Activated CD8-positive, alpha-beta memory T cell treated with anti-CD3 and anti-CD28 coated beads for 48 hours (primary cell): ENCODE measurements around the gene FOXC2.

Source experiments
- DNase-seq, 3 experiments: peaks; one replicate each; pipeline ENCODE4 v3.0.0-alpha.2; 2020; ENCODE audit warnings: low read depth in 2 of 3, low spot score in 2 of 3

The FOXC2 gene

DNA sequence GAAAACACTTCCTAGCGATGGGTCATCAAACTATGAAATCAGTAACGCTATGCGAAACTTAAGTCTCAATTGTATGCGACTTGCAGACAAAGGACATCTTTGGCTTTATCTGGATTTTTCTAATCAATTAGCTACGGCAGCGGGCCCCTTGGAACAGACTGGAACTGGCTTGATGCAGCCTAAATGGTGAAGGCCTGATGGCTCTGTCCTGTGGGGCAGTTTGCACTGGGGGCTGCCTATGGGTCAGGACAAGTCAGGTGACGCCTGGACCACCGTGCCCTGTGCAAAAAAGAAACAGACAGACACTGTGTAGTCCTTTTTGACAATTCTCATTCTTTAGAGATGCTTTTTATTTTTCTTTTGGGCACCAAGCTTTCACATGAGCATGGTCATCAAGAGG, 33.6 kb upstream of the FOXC2 start:
- DNase-seq = no peak

DNA sequence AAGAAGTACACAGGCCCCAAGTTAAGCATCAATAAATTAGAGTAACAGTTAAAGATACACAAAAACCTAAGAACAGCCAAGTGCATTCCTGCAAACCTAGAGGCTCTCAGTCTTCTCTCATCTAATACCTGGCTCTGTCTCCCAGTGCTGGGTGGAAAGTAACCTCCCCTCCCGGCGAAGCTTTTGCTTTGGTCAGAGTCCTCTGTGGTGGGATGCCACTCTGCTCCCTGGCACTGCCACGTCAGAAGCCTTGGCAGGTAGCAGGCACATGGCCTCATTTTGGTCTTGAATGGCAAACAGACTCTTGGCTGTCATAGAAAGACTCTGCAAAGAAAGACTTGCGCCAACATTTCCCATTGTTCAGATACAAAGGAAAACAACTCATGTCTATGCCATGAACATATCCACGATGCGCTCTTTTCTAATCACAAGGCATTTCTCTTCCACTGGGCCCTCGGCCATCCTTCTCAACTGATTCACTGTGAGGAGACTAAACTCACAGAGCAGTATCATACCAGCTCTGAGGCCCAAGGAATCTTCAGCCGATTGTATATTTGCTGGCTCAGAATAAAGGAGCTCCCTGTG, 32.8 kb upstream of the FOXC2 start:
- DNase-seq = no peak

DNA sequence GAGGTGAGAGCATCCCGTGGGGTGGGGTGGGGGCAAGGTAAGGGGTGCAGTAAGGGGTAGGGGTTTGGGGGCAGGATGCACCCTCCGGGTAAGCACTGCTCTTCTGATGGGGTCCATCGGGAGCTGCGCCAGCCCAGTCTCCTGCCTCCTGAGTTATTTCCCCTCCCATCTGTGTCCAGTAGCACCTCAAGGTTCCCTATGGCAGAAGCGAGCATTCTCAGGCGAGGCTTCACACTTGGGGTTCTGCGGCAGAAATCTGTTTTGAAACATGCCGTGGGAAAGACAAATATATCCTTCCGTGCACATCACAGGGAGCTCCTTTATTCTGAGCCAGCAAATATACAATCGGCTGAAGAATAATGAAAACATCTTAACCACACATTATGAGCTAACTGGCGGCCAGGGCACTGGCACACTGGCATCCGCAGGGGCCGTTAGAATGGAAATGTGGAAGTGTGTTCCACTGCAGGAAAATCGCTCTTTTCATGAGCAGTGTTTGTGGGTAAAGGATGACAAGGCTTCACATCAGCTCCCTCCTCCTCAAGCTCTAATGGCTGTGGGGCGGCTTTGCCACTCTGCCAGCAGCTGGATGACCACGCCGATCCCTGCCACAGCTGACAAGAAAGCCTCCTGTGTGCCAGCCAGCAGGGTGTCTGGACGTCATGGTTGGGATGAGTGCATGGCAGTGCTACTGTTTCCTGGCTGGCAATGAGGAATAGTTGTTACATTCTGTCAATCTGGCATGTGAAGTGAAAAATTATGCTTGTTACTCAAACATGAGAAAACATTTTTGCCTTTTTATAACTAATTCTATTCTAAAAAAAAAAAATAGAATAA, 31.6 kb upstream of the FOXC2 start:
- DNase-seq = no peak

DNA sequence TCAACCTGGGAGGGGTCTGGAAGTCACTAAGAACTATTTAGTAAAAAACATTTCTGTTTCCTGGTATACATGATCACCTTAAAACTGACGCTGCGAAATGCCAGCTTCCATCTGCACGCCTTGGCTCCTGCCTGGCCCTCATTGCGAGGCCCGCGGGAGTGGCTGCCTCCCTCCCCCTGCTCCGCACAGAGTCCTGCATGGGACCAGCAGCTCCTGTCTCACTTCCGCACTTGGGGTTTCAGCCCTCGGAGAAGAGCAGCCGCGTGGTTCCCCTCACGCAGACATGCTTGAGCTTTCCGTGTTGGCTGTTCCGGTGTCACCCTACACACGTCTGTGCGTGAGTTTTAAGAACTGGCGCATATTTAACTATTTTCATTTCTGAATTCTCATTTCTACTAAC, 30.0 kb upstream of the FOXC2 start:
- DNase-seq = no peak

DNA sequence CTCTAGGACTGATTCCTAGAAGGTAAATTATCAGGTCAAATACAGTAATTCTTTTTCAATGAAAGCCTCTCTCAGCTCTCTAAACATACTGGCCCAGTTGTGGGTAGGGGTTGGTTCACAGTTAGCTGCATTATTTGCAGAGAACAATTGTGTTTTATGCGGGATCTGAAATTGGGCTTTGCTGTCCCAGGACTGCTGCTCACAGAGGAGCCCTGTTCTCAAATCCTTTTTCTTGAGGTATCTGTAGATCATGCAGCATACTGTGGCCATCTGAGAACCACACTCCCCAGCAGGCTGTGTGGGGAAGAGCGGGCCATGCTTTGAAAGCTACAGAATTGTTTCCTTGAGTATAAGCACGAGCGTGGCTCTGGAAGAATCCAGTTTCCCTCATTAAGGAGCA, 29.1 kb upstream of the FOXC2 start:
- no peak for DNase-seq

DNA sequence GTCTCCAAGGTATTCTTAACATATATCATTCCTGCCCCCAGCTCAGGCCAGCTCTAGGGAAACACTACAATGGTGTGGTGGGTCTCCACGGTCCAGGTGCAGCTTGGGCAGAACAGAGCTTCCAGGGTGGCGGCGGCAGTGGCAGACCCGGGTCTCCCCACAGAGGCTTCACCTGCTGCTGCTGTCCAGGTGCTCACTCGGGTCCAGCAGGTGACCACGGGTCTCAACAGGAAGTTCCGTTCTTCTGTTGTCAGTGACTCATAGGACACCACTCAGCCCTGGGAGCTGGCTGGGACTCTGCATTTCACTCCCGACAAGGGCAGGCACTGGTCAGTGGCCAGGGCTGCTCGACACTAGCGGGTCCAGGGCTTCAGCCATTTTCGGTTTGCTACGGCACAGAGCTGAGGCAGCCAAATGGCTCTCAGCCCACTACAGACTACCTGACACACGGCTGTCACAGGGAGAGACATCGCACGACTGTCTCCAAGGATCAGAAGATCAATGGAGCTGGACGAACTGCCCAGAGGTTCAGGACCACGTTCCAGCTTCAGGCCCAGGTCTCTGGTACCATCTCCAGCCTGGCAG, 28.3 kb upstream of the FOXC2 start:
- no peak for DNase-seq

DNA sequence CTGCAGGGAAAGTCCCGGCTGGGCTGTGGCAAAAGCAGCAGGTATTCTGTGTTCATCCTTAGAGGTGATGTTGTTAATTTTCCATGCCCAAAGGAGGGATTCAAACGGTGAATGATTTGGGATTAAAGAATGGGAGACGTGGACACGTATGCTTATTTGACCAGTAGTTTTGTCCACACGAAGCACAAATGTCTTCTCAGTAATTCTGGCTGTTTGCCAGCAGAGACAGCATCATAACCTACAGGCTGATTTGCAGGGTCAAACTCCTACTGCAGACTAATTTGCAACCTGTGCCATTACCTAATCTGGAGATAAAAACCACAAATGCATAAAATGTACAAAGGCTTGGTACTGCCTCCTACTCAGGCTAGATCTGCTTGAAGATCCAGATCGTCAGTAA, 25.7 kb upstream of the FOXC2 start:
- no peak for DNase-seq

DNA sequence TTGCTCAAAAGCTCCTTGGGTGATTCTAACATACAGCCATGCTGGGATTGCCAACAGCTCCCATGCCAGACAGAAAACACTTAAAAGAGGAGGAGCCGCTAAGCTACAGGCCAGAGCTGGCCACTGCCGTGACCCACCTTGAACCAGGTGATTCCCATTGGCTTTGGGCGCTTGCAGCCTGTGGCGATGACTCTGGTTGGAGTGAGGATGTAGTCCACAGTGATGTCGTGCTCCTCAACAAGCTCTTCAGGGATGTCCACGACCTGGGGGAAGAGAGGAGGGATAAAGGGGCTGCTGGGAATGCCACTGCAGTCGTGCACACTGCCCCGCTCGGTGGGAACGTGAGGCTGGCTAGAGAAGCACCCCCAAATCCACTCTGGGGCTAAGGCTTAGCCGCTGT, 25.1 kb upstream of the FOXC2 start:
- DNase-seq = no peak

DNA sequence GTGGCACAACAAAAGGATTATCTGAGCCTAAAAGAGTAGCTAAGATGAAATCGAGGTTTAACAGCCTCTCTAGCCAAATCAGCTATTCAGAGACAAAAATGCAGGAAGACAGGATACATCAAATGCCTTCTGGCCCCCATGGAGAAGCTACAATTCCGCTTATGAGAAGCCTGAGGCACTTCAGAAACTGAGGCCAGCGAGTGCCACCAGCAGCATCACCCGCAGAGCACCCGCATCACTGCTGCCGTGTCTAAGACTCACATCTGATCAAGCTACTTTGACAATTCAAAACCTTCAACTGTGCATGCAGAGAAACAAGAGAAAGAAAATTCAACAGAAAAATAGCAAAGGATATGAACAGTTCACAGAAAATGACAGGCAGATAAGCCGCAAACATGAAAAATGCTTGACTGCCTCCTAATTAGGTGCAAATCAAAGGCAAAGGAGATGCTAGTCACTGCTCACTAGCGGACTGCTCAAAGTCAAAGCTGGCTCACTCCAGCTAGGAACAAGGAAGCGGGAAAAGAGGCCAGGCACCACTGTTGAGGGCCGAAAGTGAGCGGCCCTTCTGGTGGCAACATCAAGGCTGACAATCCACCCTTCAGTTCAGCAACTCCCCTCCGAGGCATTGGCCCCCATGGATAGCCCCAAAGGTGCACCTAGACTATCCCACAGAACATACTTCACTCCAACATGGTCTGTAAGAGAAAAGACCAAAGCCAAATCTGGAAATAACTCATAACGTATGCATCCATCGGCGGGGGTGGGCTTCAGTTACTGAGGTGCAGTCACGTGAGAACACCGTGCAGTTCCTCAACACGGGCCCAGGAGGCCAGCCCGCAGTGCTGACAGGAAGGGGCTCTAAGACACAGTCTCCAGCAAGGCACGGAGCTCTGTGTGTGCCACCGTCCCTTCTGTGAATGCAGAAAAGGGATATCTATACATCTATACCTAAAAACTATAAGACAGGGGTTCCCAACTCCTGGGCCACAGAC, 23.6 kb upstream of the FOXC2 start:
- DNase-seq = no peak

DNA sequence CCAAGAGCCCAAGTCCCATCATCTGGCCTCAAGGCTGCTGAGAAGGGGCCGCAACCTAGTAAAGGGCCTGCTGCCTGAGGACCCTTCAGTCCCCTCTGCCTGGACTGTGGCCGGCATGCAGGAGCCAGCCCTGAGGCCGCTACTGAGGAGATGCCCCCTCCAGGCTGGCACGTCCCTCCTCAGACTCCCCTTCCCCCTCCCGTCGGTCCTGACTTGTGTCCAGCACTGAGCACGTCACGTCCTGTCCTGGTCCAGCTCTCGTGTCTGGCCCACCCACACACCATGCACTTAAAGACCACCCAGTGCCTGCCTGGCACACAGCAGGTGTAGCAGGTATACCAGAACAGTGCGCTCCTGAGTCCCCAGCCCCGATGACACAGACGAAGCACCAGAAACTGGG, 21.1 kb upstream of the FOXC2 start:
- DNase-seq = no peak

DNA sequence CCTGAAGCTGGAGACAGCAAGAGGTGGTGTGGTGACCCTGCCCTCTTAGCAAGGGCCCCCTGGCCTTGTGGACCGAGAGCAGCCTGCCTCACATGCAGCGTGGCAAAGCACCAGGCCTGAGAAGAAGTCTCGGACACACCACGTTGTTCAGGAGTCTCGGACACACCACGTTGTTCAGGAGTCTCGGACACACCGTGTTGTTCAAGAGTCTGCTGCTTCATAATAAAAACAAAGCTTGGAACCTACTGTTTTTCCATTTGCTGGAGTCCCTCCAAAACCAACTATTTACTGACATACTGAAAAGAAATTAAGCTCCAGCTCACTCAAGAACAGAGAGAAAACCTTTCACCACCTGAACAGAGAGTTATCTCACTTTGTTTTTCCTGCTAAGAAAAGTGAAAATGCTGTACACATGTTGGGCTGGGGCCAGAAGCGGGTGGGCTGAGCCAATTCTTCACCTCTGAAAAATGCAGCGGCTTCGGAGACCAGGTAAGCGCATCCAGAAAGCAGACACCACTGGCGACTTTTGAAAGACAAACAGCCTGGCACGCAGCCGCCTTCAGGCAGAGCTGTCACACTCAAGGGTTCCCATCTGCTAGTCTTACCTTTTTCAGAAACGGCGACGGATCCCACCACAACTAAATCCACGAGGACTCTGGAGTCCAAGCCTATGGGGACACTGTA, 20.5 kb upstream of the FOXC2 start:
- DNase-seq = no peak

DNA sequence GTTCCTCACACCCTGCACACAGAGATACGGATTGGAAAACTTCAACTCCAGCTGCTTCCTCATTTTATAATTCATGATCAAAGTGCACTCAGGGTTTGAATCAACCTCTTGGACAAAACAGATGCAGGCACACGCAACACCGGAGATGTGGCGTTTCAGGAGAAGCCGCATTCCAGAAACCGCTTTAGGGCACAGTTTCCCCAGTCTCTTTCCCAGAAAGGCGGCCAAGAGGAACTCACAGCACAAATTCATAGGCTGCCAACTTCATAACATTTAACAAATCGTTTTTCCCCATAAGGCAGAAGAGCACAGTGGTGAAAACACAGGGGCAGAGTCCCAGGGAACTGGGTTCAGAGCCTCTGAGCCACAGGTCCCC, 20.0 kb upstream of the FOXC2 start:
- no peak for DNase-seq

DNA sequence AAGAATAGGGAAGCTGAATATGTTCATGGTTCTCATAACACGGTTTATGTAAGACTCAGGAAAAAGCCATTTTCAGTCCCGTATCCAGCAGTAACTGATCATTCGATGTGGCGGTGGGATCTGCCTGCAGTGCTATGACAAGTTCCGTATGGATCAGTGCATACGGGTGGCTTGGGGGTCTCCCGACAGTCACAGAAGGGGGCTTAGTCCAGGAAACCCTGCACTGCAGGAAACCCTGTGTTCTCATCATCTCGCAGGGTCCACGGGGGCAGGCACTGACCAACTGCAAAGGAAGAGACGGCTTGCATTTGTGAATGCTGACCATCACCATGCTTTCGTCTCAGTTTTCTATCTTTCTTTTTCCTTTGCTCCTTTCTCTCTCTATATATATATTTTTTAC, 19.3 kb upstream of the FOXC2 start:
- no peak for DNase-seq

DNA sequence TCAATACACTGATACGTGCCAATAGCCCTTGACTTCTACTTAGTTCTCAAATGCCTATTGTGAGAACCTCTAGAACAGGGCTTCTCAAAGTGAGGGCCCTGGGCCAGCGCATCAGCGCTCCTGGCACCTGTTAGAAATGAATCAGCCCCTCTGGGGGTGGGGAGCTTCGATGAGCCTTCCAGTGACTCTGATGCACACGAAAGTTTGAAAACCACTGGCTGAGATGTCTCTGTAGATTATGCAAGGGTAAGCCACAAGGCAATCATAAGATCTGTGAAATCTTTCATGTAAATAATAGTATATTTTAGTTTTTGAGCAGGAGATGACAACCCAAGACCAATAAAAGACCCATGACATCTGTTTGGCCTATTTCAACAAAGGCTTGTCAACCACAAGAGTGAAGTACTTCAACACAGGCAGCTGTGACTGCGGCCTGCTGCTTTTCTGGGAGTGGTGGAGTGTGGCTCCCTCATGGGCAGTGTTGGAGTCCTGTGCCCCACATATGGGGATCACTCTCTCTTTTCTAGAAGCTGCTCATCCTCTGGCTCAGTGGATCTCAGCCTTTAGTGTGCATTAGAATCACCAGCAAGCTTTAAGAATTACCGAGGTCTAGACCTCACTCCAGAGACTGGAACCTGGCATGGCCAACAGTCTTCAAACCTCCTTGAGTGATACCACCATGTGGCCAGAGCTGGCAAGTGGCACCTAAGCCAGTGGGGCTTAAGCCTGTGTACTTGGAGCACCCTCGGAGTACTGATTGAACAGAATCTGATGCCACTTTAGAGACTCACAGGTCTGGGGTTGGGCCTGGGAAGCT, 17.3 kb upstream of the FOXC2 start:
- DNase-seq = no peak

DNA sequence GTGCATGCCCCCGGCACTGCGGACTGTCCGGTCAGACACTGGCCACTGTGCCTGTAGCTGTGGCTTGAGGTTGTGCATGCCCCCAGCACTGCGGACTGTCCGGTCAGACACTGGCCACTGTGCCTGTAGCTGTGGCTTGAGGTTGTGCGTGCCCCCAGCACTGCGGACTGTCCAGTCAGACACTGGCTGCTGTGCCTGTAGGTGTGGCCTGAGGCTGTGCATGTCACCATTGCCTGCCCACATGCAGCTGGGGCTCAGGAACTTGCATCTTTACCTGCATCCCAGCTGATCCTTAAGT, 16.8 kb upstream of the FOXC2 start:
- no peak for DNase-seq

DNA sequence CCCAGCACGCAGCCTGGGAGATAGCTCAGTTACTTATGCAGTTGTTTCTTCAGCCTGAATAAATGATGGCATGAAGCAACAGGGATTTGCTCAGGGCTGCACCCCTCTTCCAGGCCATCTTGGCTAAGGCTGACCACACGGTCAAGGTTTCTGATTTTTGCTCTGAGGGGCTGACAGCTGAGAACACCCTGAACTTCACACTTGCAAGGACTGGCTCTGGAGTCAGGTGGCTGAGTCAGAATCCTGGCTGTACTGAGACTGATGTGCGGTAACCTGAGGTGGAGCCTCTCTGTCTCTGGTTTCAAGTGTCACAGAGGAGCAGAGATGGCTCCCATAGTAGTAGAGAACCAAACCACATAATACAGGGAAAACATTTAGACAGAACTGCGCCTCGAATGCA, 16.3 kb upstream of the FOXC2 start:
- no peak for DNase-seq

DNA sequence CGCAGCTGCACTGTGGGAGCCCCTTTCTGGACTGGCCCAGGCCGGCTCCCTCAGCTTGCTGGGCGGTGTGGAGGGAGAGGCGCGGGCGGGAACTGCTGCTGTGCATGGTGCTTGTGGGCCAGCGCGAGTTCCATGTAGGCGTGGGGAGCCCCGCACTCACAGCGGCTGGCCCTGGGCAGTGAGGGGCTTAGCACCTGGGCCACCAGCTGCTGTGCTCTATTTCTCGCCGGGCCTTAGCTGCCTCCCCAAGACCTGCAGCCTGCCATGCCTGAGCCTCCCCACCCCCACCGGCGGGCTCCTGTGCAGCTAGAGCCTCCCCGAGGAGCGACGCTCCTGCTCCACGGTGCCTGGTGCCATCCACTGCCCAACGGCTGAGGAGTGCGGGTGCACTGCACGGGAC, 13.3 kb upstream of the FOXC2 start:
- no peak for DNase-seq

DNA sequence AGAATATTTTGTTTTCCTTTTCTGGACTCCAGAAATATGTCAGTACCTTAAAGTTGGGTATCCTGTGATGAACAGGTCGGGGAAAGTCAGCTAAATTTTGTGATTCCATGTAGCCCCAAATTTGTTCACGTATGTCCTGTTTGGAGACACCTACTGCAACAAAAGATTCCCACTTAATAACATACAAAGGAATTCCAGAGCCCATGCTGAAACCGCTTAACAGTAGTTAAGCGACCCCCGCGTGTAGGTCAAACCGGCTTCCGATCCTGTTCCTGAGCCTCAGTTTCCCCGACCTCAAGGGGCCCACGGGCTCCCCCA, 12.1 kb upstream of the FOXC2 start:
- no peak for DNase-seq

DNA sequence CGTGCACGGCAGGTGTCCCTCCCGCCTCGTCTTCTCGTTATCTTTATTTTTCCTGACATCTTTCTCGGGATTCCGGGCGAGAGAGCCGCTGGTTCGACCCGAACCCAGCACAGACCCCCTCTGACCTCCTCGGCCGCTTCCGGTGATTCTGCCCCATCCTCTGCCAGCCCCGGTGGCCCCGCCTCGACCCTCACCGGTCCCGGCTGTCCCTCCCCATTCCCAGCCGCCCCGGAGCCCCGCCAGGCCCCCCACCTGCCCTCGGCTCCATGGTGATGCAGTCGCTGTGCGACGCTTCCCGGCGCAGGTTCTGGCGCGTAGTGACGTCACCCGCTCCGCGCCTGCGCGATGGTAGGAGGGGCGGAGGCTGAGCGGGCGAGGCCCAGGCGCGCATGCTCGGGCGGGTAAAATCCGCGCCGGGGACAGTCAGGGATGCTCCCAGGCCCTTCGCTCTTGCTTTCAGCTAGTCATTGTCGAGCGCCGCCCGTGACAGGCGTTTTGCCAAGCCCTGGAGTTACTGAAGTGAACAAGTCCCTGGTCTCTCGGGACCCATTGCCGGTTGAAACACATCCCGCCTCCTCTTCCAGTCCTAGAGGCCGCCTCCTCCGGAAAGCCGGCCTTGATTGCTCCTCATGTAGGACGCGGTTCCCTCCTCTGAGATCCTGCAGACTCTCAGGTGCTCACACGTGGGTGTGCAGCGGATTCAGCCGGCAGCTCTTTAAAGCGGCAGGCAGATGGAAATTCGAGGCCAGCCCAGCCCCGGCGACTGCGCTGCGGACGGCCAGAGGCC, 11.5 kb upstream of the FOXC2 start, which contains the start of gene MTHFSD:
Gene MTHFSD, minus strand, starts transcription at position 319 of the 787 bp plus-strand sequence. Its CDS starts 51 bp downstream, at position 268.
- peak; percentile 94 to 97 (median 95) for DNase-seq

DNA sequence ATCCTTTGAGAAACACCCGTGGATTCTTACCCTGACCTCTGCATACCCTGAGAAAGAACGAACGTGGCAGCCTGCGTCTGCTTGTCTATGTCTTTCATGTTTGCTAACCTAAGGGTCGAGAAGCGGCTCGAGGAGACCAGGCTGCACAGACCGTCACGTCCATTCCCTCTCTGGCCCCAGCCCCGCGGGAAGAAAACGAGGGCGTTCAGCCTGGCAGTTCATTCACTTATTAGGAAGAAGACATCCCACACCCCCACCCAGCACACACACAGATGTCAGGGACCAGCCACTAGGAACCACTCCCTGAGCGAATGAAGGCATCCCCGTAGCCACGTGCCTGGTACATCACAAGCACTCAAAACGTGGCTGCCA, 10.9 kb upstream of the FOXC2 start:
- no peak for DNase-seq
